NCI-H82 (cell line): ENCODE data around the gene IKBKG.
"Not testable (repeated sequence)": the region's sequence is repeated elsewhere in the genome, so short reads cannot be mapped to it uniquely, and the experiment has no call there.

Experiments used
- DNase-seq: peaks from one replicate; lab custom pipeline; 2025; lab: John Stamatoyannopoulos, UW

IKBKG gene

GRCh38 chrX:154558896-154559295 is 11.5 kb downstream of the IKBKG start:
- DNase-seq: not testable (repeated sequence)

- DNase-seq: not testable (repeated sequence)
Measured at GRCh38 chrX:154560326-154560725, 12.9 kb downstream of the IKBKG start.

- DNase-seq: not testable (repeated sequence)
Measured at GRCh38 chrX:154562295-154562694, 14.9 kb downstream of the IKBKG start.

- DNase-seq: not testable (repeated sequence)
Measured at GRCh38 chrX:154570361-154570760, 22.9 kb downstream of the IKBKG start.

GRCh38 chrX:154573061-154573460 is 25.6 kb downstream of the IKBKG start:
- DNase-seq: not testable (repeated sequence)

- DNase-seq: not testable (repeated sequence)
Measured at GRCh38 chrX:154575076-154575475, 27.7 kb downstream of the IKBKG start.

- not testable (repeated sequence) for DNase-seq
Measured at GRCh38 chrX:154582994-154583393, 35.6 kb downstream of the IKBKG start.

- not testable (repeated sequence) for DNase-seq
Measured at GRCh38 chrX:154584585-154585183, 37.3 kb downstream of the IKBKG start, which contains the start of gene CTAG1A. TSS of gene CTAG1A (plus strand) at chrX:154585133. CDS start at chrX:154585207, 74 bp downstream.

- DNase-seq: not testable (repeated sequence)
Measured at GRCh38 chrX:154590415-154590814, 43.0 kb downstream of the IKBKG start.

GRCh38 chrX:154592505-154592904 is 45.1 kb downstream of the IKBKG start:
- DNase-seq: no peak

GRCh38 chrX:154593201-154593600 is 45.8 kb downstream of the IKBKG start:
- no peak for DNase-seq

GRCh38 chrX:154594491-154594890 is 47.1 kb downstream of the IKBKG start:
- DNase-seq: no peak

- DNase-seq: no peak
Measured at GRCh38 chrX:154595559-154596249, 48.3 kb downstream of the IKBKG start.

GRCh38 chrX:154596290-154596929 is 49.0 kb downstream of the IKBKG start:
- no peak for DNase-seq

GRCh38 chrX:154597221-154597620 is 49.8 kb downstream of the IKBKG start:
- DNase-seq: no peak

GRCh38 chrX:154598656-154599055 is 51.2 kb downstream of the IKBKG start:
- DNase-seq: no peak

- no peak for DNase-seq
Measured at GRCh38 chrX:154599531-154599930, 52.1 kb downstream of the IKBKG start.

- DNase-seq: no peak
Measured at GRCh38 chrX:154600759-154601374, 53.4 kb downstream of the IKBKG start.

- no peak for DNase-seq
Measured at GRCh38 chrX:154602226-154602625, 54.8 kb downstream of the IKBKG start.

GRCh38 chrX:154602766-154603437 is 55.5 kb downstream of the IKBKG start:
- DNase-seq: no peak

- DNase-seq: no peak
Measured at GRCh38 chrX:154603438-154604430, 56.3 kb downstream of the IKBKG start.
